ENCODE data around the gene TOE1.

TOE1 gene

GRCh38 chr1:45337630-45338325 lies 2.2 kb upstream of the TOE1 start:
- TF ChIP-seq, protein P1, sequence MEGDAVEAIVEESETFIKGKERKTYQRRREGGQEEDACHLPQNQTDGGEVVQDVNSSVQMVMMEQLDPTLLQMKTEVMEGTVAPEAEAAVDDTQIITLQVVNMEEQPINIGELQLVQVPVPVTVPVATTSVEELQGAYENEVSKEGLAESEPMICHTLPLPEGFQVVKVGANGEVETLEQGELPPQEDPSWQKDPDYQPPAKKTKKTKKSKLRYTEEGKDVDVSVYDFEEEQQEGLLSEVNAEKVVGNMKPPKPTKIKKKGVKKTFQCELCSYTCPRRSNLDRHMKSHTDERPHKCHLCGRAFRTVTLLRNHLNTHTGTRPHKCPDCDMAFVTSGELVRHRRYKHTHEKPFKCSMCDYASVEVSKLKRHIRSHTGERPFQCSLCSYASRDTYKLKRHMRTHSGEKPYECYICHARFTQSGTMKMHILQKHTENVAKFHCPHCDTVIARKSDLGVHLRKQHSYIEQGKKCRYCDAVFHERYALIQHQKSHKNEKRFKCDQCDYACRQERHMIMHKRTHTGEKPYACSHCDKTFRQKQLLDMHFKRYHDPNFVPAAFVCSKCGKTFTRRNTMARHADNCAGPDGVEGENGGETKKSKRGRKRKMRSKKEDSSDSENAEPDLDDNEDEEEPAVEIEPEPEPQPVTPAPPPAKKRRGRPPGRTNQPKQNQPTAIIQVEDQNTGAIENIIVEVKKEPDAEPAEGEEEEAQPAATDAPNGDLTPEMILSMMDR (IDR thresholded peaks at IDR 0.05; ENCODE audit: insufficient read depth, low read length, poor library complexity, severe bottlenecking): no peak
- Histone ChIP-seq H3K36me3 (ENCODE audit: control insufficient read depth, insufficient read depth, low read length) (peaks cover 16% of the 10 kb centered on the region), H3K27me3 (replicated peaks; ENCODE audit: control insufficient read depth, insufficient read depth, low read length) (no peaks in the 10 kb centered on the region), H3K4me3 (replicated peaks; ENCODE audit: low read depth, low read length) (no peak overlapping the region)
- no peak for DNase-seq (ENCODE audit: extremely low read depth, insufficient read length)

GRCh38 chr1:45340816-45341466 lies 971 bp downstream of the TOE1 start:
- Histone ChIP-seq H3K4me3 (replicated peaks; ENCODE audit: low read depth, low read length) (peak overlapping the region; percentile 93), H3K36me3 (ENCODE audit: control insufficient read depth, insufficient read depth, low read length) (peaks cover 26% of the 10 kb centered on the region), H3K27me3 (replicated peaks; ENCODE audit: control insufficient read depth, insufficient read depth, low read length) (no peaks in the 10 kb centered on the region)
- DNase-seq (ENCODE audit: extremely low read depth, insufficient read length): no peak
- TF ChIP-seq, protein P1 (IDR thresholded peaks at IDR 0.05; ENCODE audit: insufficient read depth, low read length, poor library complexity, severe bottlenecking): no peak

- no peak overlapping the region for H3K4me3 ChIP-seq (replicated peaks; ENCODE audit: low read depth, low read length)
- TF ChIP-seq, protein P1 (IDR thresholded peaks at IDR 0.05; ENCODE audit: insufficient read depth, low read length, poor library complexity, severe bottlenecking): no peak
- no peak for DNase-seq (ENCODE audit: extremely low read depth, insufficient read length)
- H3K36me3 ChIP-seq (ENCODE audit: control insufficient read depth, insufficient read depth, low read length): peaks cover 29% of the 10 kb centered on the region
- H3K27me3 ChIP-seq (replicated peaks; ENCODE audit: control insufficient read depth, insufficient read depth, low read length): no peaks in the 10 kb centered on the region
Measured at GRCh38 chr1:45344499-45344898, 4.5 kb downstream of the TOE1 start.

GRCh38 chr1:45345014-45345413 lies 5.0 kb downstream of the TOE1 start:
- DNase-seq (ENCODE audit: extremely low read depth, insufficient read length): no peak
- Histone ChIP-seq H3K36me3 (ENCODE audit: control insufficient read depth, insufficient read depth, low read length) (peaks cover 29% of the 10 kb centered on the region), H3K4me3 (replicated peaks; ENCODE audit: low read depth, low read length) (no peak overlapping the region), H3K27me3 (replicated peaks; ENCODE audit: control insufficient read depth, insufficient read depth, low read length) (no peaks in the 10 kb centered on the region)
- TF ChIP-seq, protein P1 (IDR thresholded peaks at IDR 0.05; ENCODE audit: insufficient read depth, low read length, poor library complexity, severe bottlenecking): no peak

DNA sequence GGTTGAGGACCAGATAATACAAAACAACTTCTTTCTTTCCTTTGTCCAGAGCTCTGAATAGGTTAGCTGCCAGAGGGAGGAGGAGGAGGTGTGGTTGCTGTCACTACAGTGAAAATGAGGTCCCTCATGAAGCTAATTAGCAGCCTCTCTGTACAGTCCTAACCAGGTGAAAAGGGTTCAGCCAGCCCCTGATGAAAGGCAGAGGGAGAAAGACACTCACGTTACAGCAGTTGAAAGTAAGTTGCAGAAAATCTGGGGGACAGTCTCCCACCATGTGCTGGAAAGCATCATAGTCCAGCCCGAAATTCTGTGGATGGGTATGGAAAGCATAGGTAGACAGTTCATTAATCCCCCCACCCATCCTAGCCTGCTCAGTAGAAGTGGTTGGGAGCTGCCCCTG lies 6.5 kb downstream of the TOE1 start:
- TF ChIP-seq, protein P1 (IDR thresholded peaks at IDR 0.05; ENCODE audit: insufficient read depth, low read length, poor library complexity, severe bottlenecking): no peak
- DNase-seq (ENCODE audit: extremely low read depth, insufficient read length): no peak
- Histone ChIP-seq H3K27me3 (replicated peaks; ENCODE audit: control insufficient read depth, insufficient read depth, low read length) (no peaks in the 10 kb centered on the region), H3K4me3 (replicated peaks; ENCODE audit: low read depth, low read length) (no peak overlapping the region), H3K36me3 (ENCODE audit: control insufficient read depth, insufficient read depth, low read length) (peaks cover 29% of the 10 kb centered on the region)
